AG10803 (cell line): ENCODE measurements around the gene COL26A1.

ENCODE experiments used
- DNase-seq: peaks from one replicate; pipeline ENCODE4 v3.0.0; 2010; ENCODE audit warnings: low read depth
- H3K4me3 ChIP-seq: 2 replicates; pipeline ENCODE4 v1.5.1; 2011; ENCODE audit warnings: mild to moderate bottlenecking, low read length, control low read depth
- TF ChIP-seq, protein P1 (sequence below): conservative IDR thresholded peaks from 2 replicates; pipeline ENCODE4 v1.5.1; 2011; ENCODE audit warnings: mild to moderate bottlenecking, low read length, control low read depth, inconsistent platforms

Gene COL26A1

DNA sequence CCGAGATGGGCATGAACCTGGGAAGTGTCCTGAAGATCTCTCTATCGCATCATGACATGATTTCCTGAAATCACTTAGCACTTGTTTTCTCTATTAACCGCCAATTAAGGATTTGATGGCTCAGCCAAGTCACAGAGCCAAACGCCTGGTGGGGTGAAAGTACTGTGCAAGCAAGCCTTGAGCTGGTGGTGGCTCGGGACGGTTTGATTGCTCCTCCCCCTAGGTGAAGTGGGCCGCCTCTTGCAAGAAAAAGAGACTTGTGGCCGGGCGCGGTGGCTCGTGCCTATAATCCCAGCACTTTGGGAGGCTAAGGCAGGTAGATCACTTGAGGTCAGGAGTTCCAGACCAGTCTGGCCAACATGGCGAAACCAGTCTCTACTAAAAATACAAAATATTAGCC, 50.3 kb downstream of the COL26A1 start:
- no peak for DNase-seq
- TF ChIP-seq, protein P1, sequence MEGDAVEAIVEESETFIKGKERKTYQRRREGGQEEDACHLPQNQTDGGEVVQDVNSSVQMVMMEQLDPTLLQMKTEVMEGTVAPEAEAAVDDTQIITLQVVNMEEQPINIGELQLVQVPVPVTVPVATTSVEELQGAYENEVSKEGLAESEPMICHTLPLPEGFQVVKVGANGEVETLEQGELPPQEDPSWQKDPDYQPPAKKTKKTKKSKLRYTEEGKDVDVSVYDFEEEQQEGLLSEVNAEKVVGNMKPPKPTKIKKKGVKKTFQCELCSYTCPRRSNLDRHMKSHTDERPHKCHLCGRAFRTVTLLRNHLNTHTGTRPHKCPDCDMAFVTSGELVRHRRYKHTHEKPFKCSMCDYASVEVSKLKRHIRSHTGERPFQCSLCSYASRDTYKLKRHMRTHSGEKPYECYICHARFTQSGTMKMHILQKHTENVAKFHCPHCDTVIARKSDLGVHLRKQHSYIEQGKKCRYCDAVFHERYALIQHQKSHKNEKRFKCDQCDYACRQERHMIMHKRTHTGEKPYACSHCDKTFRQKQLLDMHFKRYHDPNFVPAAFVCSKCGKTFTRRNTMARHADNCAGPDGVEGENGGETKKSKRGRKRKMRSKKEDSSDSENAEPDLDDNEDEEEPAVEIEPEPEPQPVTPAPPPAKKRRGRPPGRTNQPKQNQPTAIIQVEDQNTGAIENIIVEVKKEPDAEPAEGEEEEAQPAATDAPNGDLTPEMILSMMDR: no peak
- no peak overlapping the region for H3K4me3 ChIP-seq

DNA sequence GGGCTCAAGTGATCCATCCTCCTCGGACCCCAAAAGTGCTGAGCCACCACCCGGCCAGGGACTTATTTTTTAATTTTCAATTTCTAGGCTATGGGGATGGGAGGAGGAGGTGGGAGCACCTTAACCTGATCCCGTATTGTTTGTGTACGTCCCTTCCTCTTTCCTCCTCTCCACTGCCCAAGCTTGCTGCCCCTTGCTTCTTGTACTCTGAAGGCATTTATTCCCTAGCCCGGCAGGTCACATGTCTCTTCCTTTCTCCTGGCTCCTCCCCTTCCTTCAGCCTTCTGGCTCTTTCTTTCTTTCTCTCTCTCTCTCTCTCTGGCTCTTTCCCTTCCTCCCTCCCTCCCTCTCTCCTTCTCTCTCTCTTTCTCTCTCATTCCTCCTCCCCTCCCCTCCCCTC, 56.0 kb downstream of the COL26A1 start:
- TF ChIP-seq, protein P1: no peak
- no peak overlapping the region for H3K4me3 ChIP-seq
- DNase-seq: no peak

DNA sequence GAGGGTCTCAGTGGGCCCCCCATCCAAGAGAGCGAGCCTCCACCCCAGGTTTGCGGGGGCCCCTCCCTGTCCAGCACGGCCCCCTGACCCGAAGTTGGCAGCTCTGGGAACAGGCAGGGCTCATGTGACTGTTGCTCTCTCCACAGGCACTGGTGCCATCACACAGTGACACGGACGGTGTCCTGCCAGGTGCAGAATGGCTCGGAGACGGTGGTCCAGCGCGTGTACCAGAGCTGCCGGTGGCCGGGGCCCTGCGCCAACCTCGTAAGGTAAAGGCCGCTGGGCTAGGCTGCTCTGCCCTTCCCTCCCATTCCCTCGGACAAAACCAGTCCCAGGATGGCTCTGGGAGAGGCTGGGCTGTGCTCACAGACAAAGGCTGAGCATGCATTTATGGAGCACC, 57.2 kb downstream of the COL26A1 start:
- no peak overlapping the region for H3K4me3 ChIP-seq
- no peak for DNase-seq
- TF ChIP-seq, protein P1: no peak

DNA sequence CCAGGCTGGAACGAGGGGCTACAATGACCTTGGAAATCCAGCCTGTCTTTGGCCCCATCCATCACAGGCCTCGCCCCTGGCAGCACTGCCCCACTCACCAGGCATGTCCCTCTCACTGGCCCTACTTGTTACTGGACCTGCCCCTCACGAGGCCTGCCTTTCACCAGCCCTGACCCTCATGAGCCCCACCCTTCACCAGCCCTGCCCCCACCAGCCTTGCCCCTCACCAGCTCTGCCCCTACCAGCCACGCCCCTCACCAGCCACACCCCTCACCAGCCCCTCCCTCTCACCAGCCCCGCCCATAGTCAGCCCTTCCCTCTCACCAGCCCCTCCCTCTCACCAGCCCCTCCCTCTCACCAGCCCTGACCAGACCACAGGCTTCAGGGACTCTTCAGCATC, 57.8 kb downstream of the COL26A1 start:
- H3K4me3 ChIP-seq: no peak overlapping the region
- TF ChIP-seq, protein P1: no peak
- no peak for DNase-seq

DNA sequence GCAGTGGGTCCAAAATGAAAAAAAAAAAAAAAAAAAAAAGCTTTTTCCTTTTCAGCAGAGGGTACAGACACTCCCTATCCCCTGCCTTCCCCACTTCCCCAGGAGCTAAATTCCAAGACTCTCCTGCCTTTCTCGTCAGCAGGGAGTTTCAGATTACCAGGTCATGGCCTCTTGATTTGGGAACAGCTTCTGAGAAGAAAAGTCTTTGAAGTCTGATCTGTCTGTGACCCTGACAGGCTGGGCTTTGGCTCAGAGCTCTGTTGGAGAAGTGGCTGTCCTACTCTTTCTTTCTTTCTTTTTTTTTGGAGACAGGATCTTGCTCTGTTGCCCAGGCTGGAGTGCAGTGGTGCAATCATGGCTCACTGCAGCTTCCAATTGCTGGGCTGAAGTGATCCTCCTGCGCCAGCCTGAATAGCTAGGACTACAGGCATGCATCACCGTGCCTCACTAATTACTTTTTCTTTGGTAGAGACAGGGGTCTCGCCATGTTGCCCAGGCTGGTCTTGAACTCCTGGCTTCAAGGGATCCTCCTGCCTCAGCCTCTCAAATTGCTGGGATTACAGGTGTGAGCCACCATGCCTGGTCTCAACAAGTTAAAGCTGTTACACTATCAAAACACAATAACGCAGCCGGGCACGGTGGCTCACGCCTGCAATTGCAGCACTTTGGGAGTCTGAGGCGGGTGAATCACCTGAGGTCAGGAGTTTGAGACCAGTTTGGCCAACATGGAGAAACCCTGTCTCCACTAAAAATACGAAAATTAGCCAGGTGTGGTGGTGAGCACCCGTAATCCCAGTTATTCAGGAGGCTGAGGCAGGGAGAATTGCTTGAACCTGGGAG, 59.9 kb downstream of the COL26A1 start:
- TF ChIP-seq, protein P1: no peak
- no peak for DNase-seq
- H3K4me3 ChIP-seq: no peak overlapping the region

DNA sequence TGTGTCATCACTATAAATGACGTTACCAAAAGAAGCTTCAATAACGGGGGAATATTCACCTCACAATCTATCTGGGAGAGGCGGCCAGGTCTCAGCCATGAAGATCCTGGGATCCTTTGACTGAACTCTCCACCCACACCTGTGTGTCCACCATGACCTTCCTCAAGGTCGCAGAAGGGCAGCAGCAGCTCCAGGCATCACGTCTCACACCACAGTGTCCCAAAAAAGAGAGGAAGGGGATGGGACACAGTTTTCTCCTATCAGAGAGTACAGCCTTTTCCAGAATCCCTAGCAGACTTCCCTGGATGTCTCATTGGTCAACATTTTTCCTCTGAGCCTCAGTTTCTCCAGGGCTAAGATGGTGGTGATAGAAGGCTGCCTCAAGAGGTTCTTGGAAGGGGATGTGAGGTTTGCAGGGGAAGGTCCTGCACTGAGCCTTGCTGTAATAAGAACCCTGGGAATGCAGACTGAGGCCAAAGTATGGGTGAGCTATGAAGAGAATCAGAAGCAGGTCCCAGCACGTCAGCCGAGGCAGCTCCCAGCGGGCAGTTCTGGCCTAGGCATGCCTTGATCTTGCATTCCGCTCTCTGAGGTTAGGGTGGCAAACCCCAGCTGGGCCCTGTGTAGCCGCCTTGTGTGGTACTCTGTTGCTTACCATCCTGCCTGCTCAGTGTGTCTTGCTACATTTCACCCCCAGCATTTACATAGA, 63.8 kb downstream of the COL26A1 start:
- H3K4me3 ChIP-seq: no peak overlapping the region
- TF ChIP-seq, protein P1: no peak
- DNase-seq: no peak
